Panc1 (cell line): ENCODE measurements around the gene DEPP1. TPM values are rescaled to one million over a fixed set of nuclear protein-coding genes. Genes with fewer than 3 reads are reported as not detected.

Experiments
- ATAC-seq: fragments of 200-7000 bp; cut with Tn5 transposase; 2 replicates; pipeline ENCODE4 v1.9.1; 2020; ENCODE audit warnings: mild to moderate bottlenecking, moderate library complexity
- BruUV-seq: library from RNA; stranded (reverse); fragments of 400-500 nt; replicated peaks from 2 replicates; lab custom pipeline; 2021; lab: Mats Ljungman, UMichigan
- CTCF ChIA-PET: fragments of 300-600 bp; sonication (Branson Sonifier 250); formaldehyde crosslinking; loops from one replicate; lab custom pipeline; 2022; ENCODE audit warnings: antibody characterized with exemption; lab: Charles Lee
- POLR2A ChIA-PET: fragments of 300-600 bp; sonication (Branson Sonifier 250); formaldehyde crosslinking; loops from one replicate; lab custom pipeline; 2022; ENCODE audit warnings: antibody characterized with exemption; lab: Charles Lee
- DNase-seq: peaks from one replicate; pipeline ENCODE4 v3.0.0-alpha.2; 2010; ENCODE audit warnings: low read depth, low spot score
- H3K27ac ChIP-seq: 2 replicates; pipeline ENCODE4 v1.5.1; 2011; ENCODE audit warnings: mild to moderate bottlenecking, low read length, inconsistent platforms
- H3K27me3 ChIP-seq: fragments of 200-500 bp; sonication (Bioruptor generic); 2 replicates; pipeline ENCODE4 v1.6.0; 2014; ENCODE audit warnings: low read length, inconsistent platforms; ENCODE audit not compliant: control insufficient read depth, insufficient read depth
- H3K36me3 ChIP-seq: fragments of 200-500 bp; sonication (Bioruptor generic); 2 replicates; pipeline ENCODE4 v1.5.1; 2014; ENCODE audit warnings: inconsistent platforms, mild to moderate bottlenecking, low read length, moderate library complexity; ENCODE audit not compliant: control insufficient read depth, insufficient read depth
- H3K4me1 ChIP-seq: 2 replicates; pipeline ENCODE4 v1.5.1; 2011; ENCODE audit warnings: inconsistent platforms, mild to moderate bottlenecking, low read length, moderate library complexity; ENCODE audit not compliant: control insufficient read depth, insufficient read depth
- H3K4me3 ChIP-seq, 2 experiments: 2 replicates each; pipeline ENCODE4 v1.5.1; 2011 to 2012; ENCODE audit warnings: low read depth in 2 of 2, low read length in 2 of 2, mild to moderate bottlenecking in 2 of 2, inconsistent platforms in 1 of 2, moderate library complexity in 1 of 2
- H3K9me3 ChIP-seq: fragments of 200-500 bp; sonication (Bioruptor generic); 2 replicates; pipeline ENCODE4 v1.5.1; 2014; ENCODE audit warnings: low read depth, mild to moderate bottlenecking, inconsistent platforms, low read length, moderate library complexity; ENCODE audit not compliant: control insufficient read depth, insufficient read depth
- CTCF ChIP-seq: fragments of 450-650 bp; IDR thresholded peaks from 2 replicates; pipeline ENCODE4 v1.5.1; 2017; ENCODE audit warnings: mild to moderate bottlenecking
- POLR2AphosphoS5 ChIP-seq: IDR thresholded peaks from 2 replicates; pipeline ENCODE4 v1.6.1; 2012; ENCODE audit warnings: mild to moderate bottlenecking, low read depth, low read length, moderate library complexity
- SIN3A ChIP-seq: IDR thresholded peaks from 2 replicates; pipeline ENCODE4 v1.6.1; 2012; ENCODE audit warnings: low read depth, mild to moderate bottlenecking, low read length, moderate library complexity, borderline replicate concordance; ENCODE audit not compliant: insufficient read depth
- TCF7L2 ChIP-seq: IDR thresholded peaks from 2 replicates; pipeline ENCODE4 v1.6.1; 2011; ENCODE audit warnings: mild to moderate bottlenecking, low read depth, low read length, inconsistent platforms
- in situ Hi-C: cut with HindIII; loops from 2 replicates; pipeline ENCODE4 v1.10.0; 2016; ENCODE audit warnings: low sequenced_read_pairs, low pct_unique_long_range_greater_than_20kb
- intact Hi-C: fragments of 100-400 bp; cut with micrococcal nuclease; formaldehyde crosslinking; loops from one replicate; pipeline ENCODE4 v1.10.0; 2022; ENCODE audit not compliant: unreplicated experiment
- total RNA-seq: library from RNA; stranded (reverse); gene quantifications from one replicate; pipeline ENCODE4 v1.2.1, GENCODE V29; 2021; ENCODE audit not compliant: unreplicated experiment
- TF ChIP-seq, protein P1 (sequence below), 2 experiments: IDR thresholded peaks; 2 replicates each; pipeline ENCODE4 v1.6.1; 2011 to 2012; ENCODE audit warnings: low read depth in 2 of 2, control low read depth in 1 of 2, low read length in 1 of 2, mild to moderate bottlenecking in 1 of 2, moderate library complexity in 1 of 2; ENCODE audit not compliant: insufficient read depth in 1 of 2

DEPP1 gene
- total RNA-seq, 1 experiment from 2014 or later = 16.6 TPM

GRCh38 chr10:44970812-44971395, 7.7 kb downstream of the DEPP1 start:
- TF ChIP-seq SIN3A = no peak
- TF ChIP-seq POLR2AphosphoS5 = no peak
- TF ChIP-seq TCF7L2 = no peak
- TF ChIP-seq, protein P1, sequence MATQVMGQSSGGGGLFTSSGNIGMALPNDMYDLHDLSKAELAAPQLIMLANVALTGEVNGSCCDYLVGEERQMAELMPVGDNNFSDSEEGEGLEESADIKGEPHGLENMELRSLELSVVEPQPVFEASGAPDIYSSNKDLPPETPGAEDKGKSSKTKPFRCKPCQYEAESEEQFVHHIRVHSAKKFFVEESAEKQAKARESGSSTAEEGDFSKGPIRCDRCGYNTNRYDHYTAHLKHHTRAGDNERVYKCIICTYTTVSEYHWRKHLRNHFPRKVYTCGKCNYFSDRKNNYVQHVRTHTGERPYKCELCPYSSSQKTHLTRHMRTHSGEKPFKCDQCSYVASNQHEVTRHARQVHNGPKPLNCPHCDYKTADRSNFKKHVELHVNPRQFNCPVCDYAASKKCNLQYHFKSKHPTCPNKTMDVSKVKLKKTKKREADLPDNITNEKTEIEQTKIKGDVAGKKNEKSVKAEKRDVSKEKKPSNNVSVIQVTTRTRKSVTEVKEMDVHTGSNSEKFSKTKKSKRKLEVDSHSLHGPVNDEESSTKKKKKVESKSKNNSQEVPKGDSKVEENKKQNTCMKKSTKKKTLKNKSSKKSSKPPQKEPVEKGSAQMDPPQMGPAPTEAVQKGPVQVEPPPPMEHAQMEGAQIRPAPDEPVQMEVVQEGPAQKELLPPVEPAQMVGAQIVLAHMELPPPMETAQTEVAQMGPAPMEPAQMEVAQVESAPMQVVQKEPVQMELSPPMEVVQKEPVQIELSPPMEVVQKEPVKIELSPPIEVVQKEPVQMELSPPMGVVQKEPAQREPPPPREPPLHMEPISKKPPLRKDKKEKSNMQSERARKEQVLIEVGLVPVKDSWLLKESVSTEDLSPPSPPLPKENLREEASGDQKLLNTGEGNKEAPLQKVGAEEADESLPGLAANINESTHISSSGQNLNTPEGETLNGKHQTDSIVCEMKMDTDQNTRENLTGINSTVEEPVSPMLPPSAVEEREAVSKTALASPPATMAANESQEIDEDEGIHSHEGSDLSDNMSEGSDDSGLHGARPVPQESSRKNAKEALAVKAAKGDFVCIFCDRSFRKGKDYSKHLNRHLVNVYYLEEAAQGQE (IDR thresholded peaks at IDR 0.05; ENCODE audit: insufficient read depth in 1 of 2, low read depth in 2 of 2, low read length in 1 of 2) = no peak
- TF ChIP-seq CTCF = no peak
- Histone ChIP-seq H3K27me3 (no peaks in the 10 kb centered on the region), H3K4me1 (peaks cover 32% of the 10 kb centered on the region), H3K4me3 (no peak overlapping the region), H3K9me3 (no peaks in the 10 kb centered on the region), H3K27ac (no peak overlapping the region), H3K36me3 (no peaks in the 10 kb centered on the region)
- in situ Hi-C loops (no loop called here), intact Hi-C loops (no loop called here)
- BruUV-seq = no TSS peak
- ChIA-PET CTCF (no interaction called here), POLR2A (no interaction called here)
- DNase-seq (no peak), ATAC-seq (no peak)

GRCh38 chr10:44969854-44970253, 8.8 kb downstream of the DEPP1 start:
- DNase-seq (no peak), ATAC-seq (no peak)
- H3K4me3 ChIP-seq = no peak overlapping the region
- H3K27ac ChIP-seq = no peak overlapping the region
- intact Hi-C loops (no loop called here), in situ Hi-C loops (no loop called here)
- POLR2A ChIA-PET = no interaction called here
- CTCF ChIA-PET = no interaction called here
- H3K27me3 ChIP-seq = no peaks in the 10 kb centered on the region
- H3K36me3 ChIP-seq = no peaks in the 10 kb centered on the region
- no TSS peak for BruUV-seq
- no peaks in the 10 kb centered on the region for H3K9me3 ChIP-seq
- TF ChIP-seq TCF7L2 (no peak), POLR2AphosphoS5 (no peak), CTCF (no peak), SIN3A (no peak)
- TF ChIP-seq, protein P1 (IDR thresholded peaks at IDR 0.05; ENCODE audit: insufficient read depth in 1 of 2, low read depth in 2 of 2, low read length in 1 of 2) = no peak
- peaks cover 30% of the 10 kb centered on the region for H3K4me1 ChIP-seq
